Spleen (tissue), 7 donors: Measurements from ENCODE around the gene NDUFAF4.

Experiments
- POLR2A ChIP-seq, 3 donors: fragments of 450-650 bp; IDR thresholded peaks; one replicate each; pipeline ENCODE4 v1.5.1; 2017; ENCODE audit warnings: antibody characterized with exemption in 3 of 3, mild to moderate bottlenecking in 1 of 3
- POLR2AphosphoS5 ChIP-seq, 3 donors: sonication (generic); formaldehyde crosslinking; IDR thresholded peaks; one replicate each; pipeline ENCODE4 v1.5.1; 2017; ENCODE audit warnings: antibody characterized with exemption in 3 of 3
- TF ChIP-seq, protein P1 (sequence below), 11 experiments: fragments of 200-600 bp in 7 of 11; fragments of 450-650 bp in 4 of 11; sonication (generic) in 4 of 11; IDR thresholded peaks in 8 of 11; conservative IDR thresholded peaks in 3 of 11; 1 replicate in 7 of 11; 2 replicates in 4 of 11; pipeline versions ENCODE4 v1.4.0 to v1.8.0; 2016 to 2021; ENCODE audit warnings: antibody characterized with exemption in 11 of 11, inconsistent platforms in 4 of 11, mild to moderate bottlenecking in 1 of 11
- donor health status: DM: no; HTN: no; CAD: no; lungs with moderate emphysema.
- donor health status: DM: no; HTN: no; CAD: no.
- donor health status: DM: no; HTN: no; CAD: no.

DNA sequence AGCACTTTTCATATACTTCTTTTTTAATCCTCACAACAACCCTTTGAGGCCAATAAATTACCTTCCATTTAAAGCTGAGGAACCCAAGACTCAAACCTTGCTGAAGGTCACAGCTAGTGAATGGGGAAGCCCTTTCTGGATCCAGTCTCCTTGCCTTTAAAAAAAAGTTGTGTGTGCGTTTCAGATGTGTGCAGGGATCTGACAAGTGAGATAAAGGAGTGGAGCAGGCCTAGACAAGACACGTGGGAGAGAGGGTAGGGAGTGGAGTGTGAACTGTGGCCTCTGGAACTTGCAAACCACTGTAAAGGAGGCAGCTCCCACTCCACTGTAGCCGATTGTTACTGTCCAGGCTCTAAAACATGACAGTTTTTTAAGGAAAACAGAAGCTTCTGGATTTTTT, 28.7 kb upstream of the NDUFAF4 start:
- TF ChIP-seq, protein P1, sequence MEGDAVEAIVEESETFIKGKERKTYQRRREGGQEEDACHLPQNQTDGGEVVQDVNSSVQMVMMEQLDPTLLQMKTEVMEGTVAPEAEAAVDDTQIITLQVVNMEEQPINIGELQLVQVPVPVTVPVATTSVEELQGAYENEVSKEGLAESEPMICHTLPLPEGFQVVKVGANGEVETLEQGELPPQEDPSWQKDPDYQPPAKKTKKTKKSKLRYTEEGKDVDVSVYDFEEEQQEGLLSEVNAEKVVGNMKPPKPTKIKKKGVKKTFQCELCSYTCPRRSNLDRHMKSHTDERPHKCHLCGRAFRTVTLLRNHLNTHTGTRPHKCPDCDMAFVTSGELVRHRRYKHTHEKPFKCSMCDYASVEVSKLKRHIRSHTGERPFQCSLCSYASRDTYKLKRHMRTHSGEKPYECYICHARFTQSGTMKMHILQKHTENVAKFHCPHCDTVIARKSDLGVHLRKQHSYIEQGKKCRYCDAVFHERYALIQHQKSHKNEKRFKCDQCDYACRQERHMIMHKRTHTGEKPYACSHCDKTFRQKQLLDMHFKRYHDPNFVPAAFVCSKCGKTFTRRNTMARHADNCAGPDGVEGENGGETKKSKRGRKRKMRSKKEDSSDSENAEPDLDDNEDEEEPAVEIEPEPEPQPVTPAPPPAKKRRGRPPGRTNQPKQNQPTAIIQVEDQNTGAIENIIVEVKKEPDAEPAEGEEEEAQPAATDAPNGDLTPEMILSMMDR (IDR thresholded peaks at IDR 0.05 in 8 of 11, conservative IDR thresholded peaks at IDR 0.05 in 3 of 11) = no peak
- TF ChIP-seq POLR2A (IDR thresholded peaks at IDR 0.05) = no peak
- TF ChIP-seq POLR2AphosphoS5 (IDR thresholded peaks at IDR 0.05) = no peak
